ENCODE measurements around the gene PCDH9. TPM values are rescaled to one million over a fixed set of nuclear protein-coding genes. Genes with fewer than 3 reads are reported as not detected.
"Not testable (repeated sequence)": the region's sequence is repeated elsewhere in the genome, so short reads cannot be mapped to it uniquely, and the experiment has no call there.

The PCDH9 gene
- total and polyA plus RNA-seq, 8 donors = 0.46 to 3.8 (median 1.5) TPM

- Histone ChIP-seq H3K27ac (no peak overlapping the region), H3K4me1 (no peaks in the 10 kb centered on the region), H3K4me3 (no peak overlapping the region), H3K36me3 (no peaks in the 10 kb centered on the region), H3K9me3 (no peaks in the 10 kb centered on the region), H3K27me3 (no peaks in the 10 kb centered on the region)
- no peak for FAIRE-seq
- intact Hi-C loops (cut with DNase I) = no loop called here
- ATAC-seq = no peak
- 57 to 68% methylated on average over 5 of the region's 5 CpGs for WGBS, 2 donors
- no peak for TF ChIP-seq CTCF (IDR thresholded peaks at IDR 0.05)
- DNase-seq = no peak
Measured at GRCh38 chr13:66895780-66896179, 334.4 kb downstream of the PCDH9 start.

GRCh38 chr13:66895320-66895719 lies 334.8 kb downstream of the PCDH9 start:
- 83 to 94% methylated on average over 3 of the region's 3 CpGs for WGBS, 2 donors
- FAIRE-seq = no peak
- no peak overlapping the region for H3K4me3 ChIP-seq

GRCh38 chr13:66888698-66889097 lies 341.4 kb downstream of the PCDH9 start:
- no peak overlapping the region for H3K4me3 ChIP-seq
- no peaks in the 10 kb centered on the region for H3K27me3 ChIP-seq
- 87 to 93% methylated on average over 1 of the region's 1 CpG for WGBS, 2 donors
- no peak for FAIRE-seq
- no peak for ATAC-seq
- TF ChIP-seq CTCF (IDR thresholded peaks at IDR 0.05) = no peak
- no peak for DNase-seq
- H3K27ac ChIP-seq = no peak overlapping the region
- H3K4me1 ChIP-seq = no peaks in the 10 kb centered on the region
- no peaks in the 10 kb centered on the region for H3K36me3 ChIP-seq
- intact Hi-C loops (cut with DNase I) = no loop called here
- no peaks in the 10 kb centered on the region for H3K9me3 ChIP-seq

More at GRCh38 chr13:66895320-66895719, 334.8 kb downstream of the PCDH9 start:
- no peak for DNase-seq
- Histone ChIP-seq H3K36me3 (no peaks in the 10 kb centered on the region), H3K27me3 (no peaks in the 10 kb centered on the region), H3K27ac (no peak overlapping the region), H3K9me3 (no peaks in the 10 kb centered on the region), H3K4me1 (no peaks in the 10 kb centered on the region)
- no peak for ATAC-seq
- TF ChIP-seq CTCF (IDR thresholded peaks at IDR 0.05) = no peak
- intact Hi-C loops (cut with DNase I) = no loop called here

GRCh38 chr13:66887088-66887487 lies 343.0 kb downstream of the PCDH9 start:
- intact Hi-C loops (cut with DNase I) = no loop called here
- no peak for TF ChIP-seq CTCF (IDR thresholded peaks at IDR 0.05)
- Histone ChIP-seq H3K4me1 (no peaks in the 10 kb centered on the region), H3K27ac (no peak overlapping the region), H3K27me3 (no peaks in the 10 kb centered on the region), H3K9me3 (no peaks in the 10 kb centered on the region), H3K36me3 (no peaks in the 10 kb centered on the region), H3K4me3 (no peak overlapping the region)
- no peak for FAIRE-seq
- no peak for DNase-seq
- no peak for ATAC-seq
- 54 to 73% methylated on average over 5 of the region's 5 CpGs for WGBS, 2 donors

GRCh38 chr13:66886264-66886663 lies 343.9 kb downstream of the PCDH9 start:
- Histone ChIP-seq H3K27me3 (no peaks in the 10 kb centered on the region), H3K27ac (no peak overlapping the region), H3K4me1 (no peaks in the 10 kb centered on the region), H3K9me3 (no peaks in the 10 kb centered on the region), H3K4me3 (no peak overlapping the region), H3K36me3 (no peaks in the 10 kb centered on the region)
- WGBS, 2 donors = 34 to 41% methylated on average over 4 of the region's 4 CpGs
- intact Hi-C loops (cut with DNase I) = no loop called here
- no peak for DNase-seq
- FAIRE-seq = no peak
- no peak for TF ChIP-seq CTCF (IDR thresholded peaks at IDR 0.05)
- no peak for ATAC-seq

- whole genome bisulfite sequencing, 2 donors = 59 to 64% methylated on average over 2 of the region's 2 CpGs
- H3K27me3 ChIP-seq; H3K4me3 ChIP-seq; H3K27ac ChIP-seq; FAIRE-seq; DNase-seq; H3K9me3 ChIP-seq; H3K36me3 ChIP-seq; intact Hi-C loops (cut with DNase I); ATAC-seq; H3K4me1 ChIP-seq: not testable (repeated sequence)
Measured at GRCh38 chr13:66881170-66881569, 349.0 kb downstream of the PCDH9 start.
